ENCODE results near the gene WDR20. TPM values are rescaled to one million over a fixed set of nuclear protein-coding genes. Genes with fewer than 3 reads are reported as not detected.

Gene WDR20
- polyA plus RNA-seq, 1 of the 3 experiments (the other 2 are of a cell fraction) = 12.4 TPM

DNA sequence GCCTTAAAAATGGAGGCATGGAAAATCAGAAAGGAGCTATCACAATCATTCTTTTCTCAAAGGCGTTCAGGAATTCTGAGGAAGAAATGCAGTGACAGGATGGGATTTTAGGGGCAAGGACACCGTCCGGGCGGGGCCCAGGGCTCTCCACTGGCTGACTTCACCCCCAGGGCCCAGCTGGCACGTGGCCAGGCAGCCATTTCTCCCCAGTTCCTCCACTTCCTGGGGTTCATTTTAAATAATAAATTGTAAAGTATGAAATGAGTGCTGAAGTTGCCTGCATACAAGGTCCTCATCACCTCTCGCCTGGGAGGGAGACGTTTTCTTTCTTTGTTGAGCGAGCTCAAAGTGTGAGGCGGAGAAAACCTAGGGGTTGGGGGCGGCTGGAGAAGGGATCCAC lies 73.8 kb downstream of the WDR20 start:
- H3K9ac ChIP-seq = no peak overlapping the region
- H3K9me3 ChIP-seq = no peaks in the 10 kb centered on the region
- no peaks in the 10 kb centered on the region for H3K27me3 ChIP-seq (ENCODE audit: insufficient read depth)
- H3K79me2 ChIP-seq (ENCODE audit: insufficient read depth) = peaks cover 3% of the 10 kb centered on the region; the same call in 1 of the 2 replicates
- CTCF ChIA-PET = interaction anchor here (0.8 to 1.5 kb wide), 3 partner anchors 15 to 149 kb away, joined by 3 to 5 read pairs (median 4); no protein-coding TSS in a partner anchor
- H3F3A ChIP-seq (replicated peaks; ENCODE audit: insufficient read depth) = no peaks in the 10 kb centered on the region
- no peak overlapping the region for H2AFZ ChIP-seq (ENCODE audit: low read depth)
- 90% methylated on average over 10 of the region's 10 CpGs for WGBS (ENCODE audit: low lambda C conversion rate)
- DNase-seq = no peak
- H3K27ac ChIP-seq (ENCODE audit: low read depth in 2 of 2, low read length in 1 of 2) = no peak overlapping the region
- no peaks in the 10 kb centered on the region for H4K20me1 ChIP-seq (ENCODE audit: insufficient read depth)
- TF ChIP-seq, protein P1, sequence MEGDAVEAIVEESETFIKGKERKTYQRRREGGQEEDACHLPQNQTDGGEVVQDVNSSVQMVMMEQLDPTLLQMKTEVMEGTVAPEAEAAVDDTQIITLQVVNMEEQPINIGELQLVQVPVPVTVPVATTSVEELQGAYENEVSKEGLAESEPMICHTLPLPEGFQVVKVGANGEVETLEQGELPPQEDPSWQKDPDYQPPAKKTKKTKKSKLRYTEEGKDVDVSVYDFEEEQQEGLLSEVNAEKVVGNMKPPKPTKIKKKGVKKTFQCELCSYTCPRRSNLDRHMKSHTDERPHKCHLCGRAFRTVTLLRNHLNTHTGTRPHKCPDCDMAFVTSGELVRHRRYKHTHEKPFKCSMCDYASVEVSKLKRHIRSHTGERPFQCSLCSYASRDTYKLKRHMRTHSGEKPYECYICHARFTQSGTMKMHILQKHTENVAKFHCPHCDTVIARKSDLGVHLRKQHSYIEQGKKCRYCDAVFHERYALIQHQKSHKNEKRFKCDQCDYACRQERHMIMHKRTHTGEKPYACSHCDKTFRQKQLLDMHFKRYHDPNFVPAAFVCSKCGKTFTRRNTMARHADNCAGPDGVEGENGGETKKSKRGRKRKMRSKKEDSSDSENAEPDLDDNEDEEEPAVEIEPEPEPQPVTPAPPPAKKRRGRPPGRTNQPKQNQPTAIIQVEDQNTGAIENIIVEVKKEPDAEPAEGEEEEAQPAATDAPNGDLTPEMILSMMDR (IDR thresholded peaks at IDR 0.05) = no peak
- no peak overlapping the region for H3K4me2 ChIP-seq
- peaks cover 7 to 33% of the 10 kb centered on the region in 2 experiments for H3K36me3 ChIP-seq (replicated peaks in 1 of 2; ENCODE audit: control insufficient read depth in 1 of 2, insufficient read depth in 2 of 2, low read length in 1 of 2)
- no peaks in the 10 kb centered on the region for H3K9me2 ChIP-seq
- H3K4me1 ChIP-seq (ENCODE audit: control insufficient read depth in 1 of 2, insufficient read depth in 2 of 2, low read depth in 1 of 2, low read length in 1 of 2) = peaks cover 0 to 23% of the 10 kb centered on the region in 2 experiments; a peak in 1 of 4 replicates
- no peak overlapping the region for H3K4me3 ChIP-seq (ENCODE audit: low read depth in 2 of 2, low read length in 1 of 2)
- POLR2A ChIA-PET = no interaction called here

DNA sequence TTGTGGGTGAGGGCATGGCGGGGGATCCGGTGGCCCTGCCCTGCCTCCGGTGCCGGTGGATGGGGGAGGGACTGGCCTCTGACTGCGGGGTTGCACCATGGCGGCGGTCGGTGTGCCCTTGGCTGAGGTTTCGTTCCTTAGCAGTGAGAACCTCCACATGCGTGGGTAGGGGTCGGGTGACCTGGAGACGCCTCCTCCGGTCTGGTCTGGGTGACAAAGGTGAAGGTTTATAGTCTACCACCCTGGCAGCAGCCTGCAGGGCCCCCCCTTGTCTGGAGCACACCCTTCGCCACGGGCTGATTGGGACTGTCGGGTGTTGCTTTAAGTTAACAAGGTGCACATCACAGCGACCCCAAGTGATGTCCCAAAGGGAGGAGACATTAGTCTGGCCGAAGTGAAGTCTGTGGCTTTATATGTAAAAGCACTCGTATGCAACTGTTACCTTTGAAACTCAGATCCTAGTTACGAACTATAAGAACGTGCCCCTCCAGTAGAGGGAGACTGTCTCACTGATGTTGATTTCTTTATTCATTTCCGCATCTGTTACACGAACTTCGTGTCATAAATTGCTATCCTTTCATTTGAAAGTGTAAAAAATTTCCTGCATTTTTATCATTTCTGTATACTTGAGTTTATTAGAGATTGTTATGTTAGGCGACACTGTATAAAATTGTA lies 74.4 kb downstream of the WDR20 start:
- CTCF ChIA-PET = interaction anchor here (0.8 to 1.5 kb wide), 4 partner anchors 100 to 310 kb away, joined by 3 to 5 read pairs (median 4); no protein-coding TSS in a partner anchor
- no peak overlapping the region for H3K9ac ChIP-seq
- H3K36me3 ChIP-seq (replicated peaks in 1 of 2; ENCODE audit: control insufficient read depth in 1 of 2, insufficient read depth in 2 of 2, low read length in 1 of 2) = peaks cover under 1 to 27% of the 10 kb centered on the region in 2 experiments
- no peak for DNase-seq
- WGBS (ENCODE audit: low lambda C conversion rate) = 90% methylated on average over 18 of the region's 25 CpGs
- H3K27me3 ChIP-seq (ENCODE audit: insufficient read depth) = no peaks in the 10 kb centered on the region
- H3K4me2 ChIP-seq = no peak overlapping the region
- no peaks in the 10 kb centered on the region for H3F3A ChIP-seq (replicated peaks; ENCODE audit: insufficient read depth)
- no peak overlapping the region for H3K4me3 ChIP-seq (ENCODE audit: low read depth in 2 of 2, low read length in 1 of 2)
- peaks cover 3% of the 10 kb centered on the region; the same call in 1 of the 2 replicates for H3K79me2 ChIP-seq (ENCODE audit: insufficient read depth)
- POLR2A ChIA-PET = no interaction called here
- no peak overlapping the region for H2AFZ ChIP-seq (ENCODE audit: low read depth)
- H3K4me1 ChIP-seq (ENCODE audit: control insufficient read depth in 1 of 2, insufficient read depth in 2 of 2, low read depth in 1 of 2, low read length in 1 of 2) = peaks cover 0 to 26% of the 10 kb centered on the region in 2 experiments; a peak in 1 of 4 replicates
- no peaks in the 10 kb centered on the region for H3K9me3 ChIP-seq
- TF ChIP-seq EZH2phosphoT487 (IDR thresholded peaks at IDR 0.05; ENCODE audit: borderline replicate concordance, low read depth) = no peak
- TF ChIP-seq, protein P1 (IDR thresholded peaks at IDR 0.05) = peak; percentile 34
- H3K9me2 ChIP-seq = no peaks in the 10 kb centered on the region
- H4K20me1 ChIP-seq (ENCODE audit: insufficient read depth) = no peaks in the 10 kb centered on the region
- H3K27ac ChIP-seq (ENCODE audit: low read depth in 2 of 2, low read length in 1 of 2) = no peak overlapping the region

DNA sequence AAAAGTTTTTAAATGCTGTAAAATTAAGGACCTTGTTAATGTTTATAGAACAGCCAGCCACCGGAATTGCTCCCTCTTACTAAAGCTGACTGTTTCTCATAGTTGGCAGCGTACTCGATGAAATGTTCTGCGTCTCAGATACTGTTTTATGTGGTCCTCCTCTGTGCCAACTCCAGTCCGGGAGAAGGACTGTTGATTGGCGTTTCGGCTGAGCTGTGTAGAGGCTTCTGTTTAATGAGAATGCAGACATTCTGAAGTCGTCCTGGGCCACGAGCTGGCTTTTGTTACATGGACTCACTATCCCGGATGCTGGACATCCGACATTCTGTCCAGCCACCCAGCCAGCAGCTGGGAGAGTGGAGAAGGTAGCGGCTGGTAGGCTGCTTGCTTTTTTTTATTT lies 75.4 kb downstream of the WDR20 start:
- Histone ChIP-seq H3K9ac (no peak overlapping the region), H3K9me2 (no peaks in the 10 kb centered on the region), H3K4me3 (ENCODE audit: low read depth in 2 of 2, low read length in 1 of 2) (no peak overlapping the region), H3K9me3 (no peaks in the 10 kb centered on the region), H3K27ac (ENCODE audit: low read depth in 2 of 2, low read length in 1 of 2) (peak overlapping the region in 1 of 2 experiments; percentile 16; a peak in 1 of 4 replicates), H3K27me3 (ENCODE audit: insufficient read depth) (no peaks in the 10 kb centered on the region), H3K4me1 (ENCODE audit: control insufficient read depth in 1 of 2, insufficient read depth in 2 of 2, low read depth in 1 of 2, low read length in 1 of 2) (peaks cover 0 to 26% of the 10 kb centered on the region in 2 experiments; a peak in 1 of 4 replicates), H3K4me2 (no peak overlapping the region), H3F3A (replicated peaks; ENCODE audit: insufficient read depth) (no peaks in the 10 kb centered on the region), H3K36me3 (replicated peaks in 1 of 2; ENCODE audit: control insufficient read depth in 1 of 2, insufficient read depth in 2 of 2, low read length in 1 of 2) (peaks cover 0 to 18% of the 10 kb centered on the region in 2 experiments), H3K79me2 (ENCODE audit: insufficient read depth) (peaks cover 7% of the 10 kb centered on the region; the same call in 1 of the 2 replicates), H4K20me1 (ENCODE audit: insufficient read depth) (no peaks in the 10 kb centered on the region), H2AFZ (ENCODE audit: low read depth) (no peak overlapping the region)
- ChIA-PET CTCF (interaction anchor here (0.8 to 1.2 kb wide), 4 partner anchors 9 to 310 kb away, joined by 3 read pairs; no protein-coding TSS in a partner anchor), POLR2A (interaction anchor here (0.7 kb wide), 1 partner anchor 12 kb away, joined by 3 read pairs; no protein-coding TSS in a partner anchor)
- WGBS (ENCODE audit: low lambda C conversion rate) = 94% methylated on average over 12 of the region's 12 CpGs
- DNase-seq = no peak
- TF ChIP-seq JUND (IDR thresholded peaks at IDR 0.05) (no peak), TEAD4 (IDR thresholded peaks at IDR 0.05; ENCODE audit: borderline replicate concordance, insufficient read depth) (no peak), ELF1 (IDR thresholded peaks at IDR 0.05) (no peak), YY1 (IDR thresholded peaks at IDR 0.05; ENCODE audit: low read depth) (no peak), FOXJ3 (CRISPR knock-in tag; IDR thresholded peaks at IDR 0.05) (no peak), MEF2A (IDR thresholded peaks at IDR 0.05; ENCODE audit: borderline replicate concordance, low read depth) (no peak), MXI1 (IDR thresholded peaks at IDR 0.05; ENCODE audit: low read depth, low read length) (no peak)
- TF ChIP-seq, protein P2, sequence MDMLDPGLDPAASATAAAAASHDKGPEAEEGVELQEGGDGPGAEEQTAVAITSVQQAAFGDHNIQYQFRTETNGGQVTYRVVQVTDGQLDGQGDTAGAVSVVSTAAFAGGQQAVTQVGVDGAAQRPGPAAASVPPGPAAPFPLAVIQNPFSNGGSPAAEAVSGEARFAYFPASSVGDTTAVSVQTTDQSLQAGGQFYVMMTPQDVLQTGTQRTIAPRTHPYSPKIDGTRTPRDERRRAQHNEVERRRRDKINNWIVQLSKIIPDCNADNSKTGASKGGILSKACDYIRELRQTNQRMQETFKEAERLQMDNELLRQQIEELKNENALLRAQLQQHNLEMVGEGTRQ (IDR thresholded peaks at IDR 0.05; ENCODE audit: borderline replicate concordance, low read depth, low read length) = no peak
- TF ChIP-seq, protein P3, sequence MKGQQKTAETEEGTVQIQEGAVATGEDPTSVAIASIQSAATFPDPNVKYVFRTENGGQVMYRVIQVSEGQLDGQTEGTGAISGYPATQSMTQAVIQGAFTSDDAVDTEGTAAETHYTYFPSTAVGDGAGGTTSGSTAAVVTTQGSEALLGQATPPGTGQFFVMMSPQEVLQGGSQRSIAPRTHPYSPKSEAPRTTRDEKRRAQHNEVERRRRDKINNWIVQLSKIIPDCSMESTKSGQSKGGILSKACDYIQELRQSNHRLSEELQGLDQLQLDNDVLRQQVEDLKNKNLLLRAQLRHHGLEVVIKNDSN (IDR thresholded peaks at IDR 0.05; ENCODE audit: borderline replicate concordance, low read depth) = no peak
- TF ChIP-seq, protein P4, sequence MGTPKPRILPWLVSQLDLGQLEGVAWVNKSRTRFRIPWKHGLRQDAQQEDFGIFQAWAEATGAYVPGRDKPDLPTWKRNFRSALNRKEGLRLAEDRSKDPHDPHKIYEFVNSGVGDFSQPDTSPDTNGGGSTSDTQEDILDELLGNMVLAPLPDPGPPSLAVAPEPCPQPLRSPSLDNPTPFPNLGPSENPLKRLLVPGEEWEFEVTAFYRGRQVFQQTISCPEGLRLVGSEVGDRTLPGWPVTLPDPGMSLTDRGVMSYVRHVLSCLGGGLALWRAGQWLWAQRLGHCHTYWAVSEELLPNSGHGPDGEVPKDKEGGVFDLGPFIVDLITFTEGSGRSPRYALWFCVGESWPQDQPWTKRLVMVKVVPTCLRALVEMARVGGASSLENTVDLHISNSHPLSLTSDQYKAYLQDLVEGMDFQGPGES (IDR thresholded peaks at IDR 0.05; ENCODE audit: low read depth, low read length) = no peak
